ENCODE results near the gene METTL26. TPM values are rescaled to one million over a fixed set of nuclear protein-coding genes. Genes with fewer than 3 reads are reported as not detected.
A peak's percentile ranks its signal among the peaks of the same experiment; 100 is the strongest.

The METTL26 gene
- polyA plus RNA-seq, 1 experiment, result 105 TPM

- TF ChIP-seq CTCF (IDR thresholded peaks at IDR 0.05; ENCODE audit: insufficient read depth, low read depth, low read length), result no peak
- H3K36me3 ChIP-seq (ENCODE audit: control insufficient read depth, insufficient read depth, low read length), result peaks cover 23% of the 10 kb centered on the region
- H3K27me3 ChIP-seq (ENCODE audit: control insufficient read depth, insufficient read depth, low read length), result no peaks in the 10 kb centered on the region
- POLR2A ChIA-PET, result no interaction called here
- DNase-seq (ENCODE audit: low read depth), result no peak
- no peak overlapping the region; the same call in 1 of the 2 replicates for H3K4me3 ChIP-seq (ENCODE audit: low read depth, low read length)
- CTCF ChIA-PET, result interaction anchor here (4.5 kb wide), 1 partner anchor 15 kb away, joined by 20 read pairs; the partner anchor contains the start of gene RHOT2
These were observed 46.6 kb upstream of the METTL26 start for GRCh38 chr16:682493-683395.

GRCh38 chr16:681746-682427 lies 45.8 kb upstream of the METTL26 start:
- Histone ChIP-seq H3K4me3 (ENCODE audit: low read depth, low read length) (no peak overlapping the region), H3K36me3 (ENCODE audit: control insufficient read depth, insufficient read depth, low read length) (peaks cover 23% of the 10 kb centered on the region), H3K27me3 (ENCODE audit: control insufficient read depth, insufficient read depth, low read length) (no peaks in the 10 kb centered on the region)
- POLR2A ChIA-PET, result no interaction called here
- DNase-seq (ENCODE audit: low read depth), result no peak
- TF ChIP-seq CTCF (IDR thresholded peaks at IDR 0.05; ENCODE audit: insufficient read depth, low read depth, low read length), result no peak
- CTCF ChIA-PET, result interaction anchor here (1.4 to 4.5 kb wide), 2 partner anchors 14 to 38 kb away, joined by 4 to 20 read pairs; partner anchors contain the start of gene RHOT2

DNA sequence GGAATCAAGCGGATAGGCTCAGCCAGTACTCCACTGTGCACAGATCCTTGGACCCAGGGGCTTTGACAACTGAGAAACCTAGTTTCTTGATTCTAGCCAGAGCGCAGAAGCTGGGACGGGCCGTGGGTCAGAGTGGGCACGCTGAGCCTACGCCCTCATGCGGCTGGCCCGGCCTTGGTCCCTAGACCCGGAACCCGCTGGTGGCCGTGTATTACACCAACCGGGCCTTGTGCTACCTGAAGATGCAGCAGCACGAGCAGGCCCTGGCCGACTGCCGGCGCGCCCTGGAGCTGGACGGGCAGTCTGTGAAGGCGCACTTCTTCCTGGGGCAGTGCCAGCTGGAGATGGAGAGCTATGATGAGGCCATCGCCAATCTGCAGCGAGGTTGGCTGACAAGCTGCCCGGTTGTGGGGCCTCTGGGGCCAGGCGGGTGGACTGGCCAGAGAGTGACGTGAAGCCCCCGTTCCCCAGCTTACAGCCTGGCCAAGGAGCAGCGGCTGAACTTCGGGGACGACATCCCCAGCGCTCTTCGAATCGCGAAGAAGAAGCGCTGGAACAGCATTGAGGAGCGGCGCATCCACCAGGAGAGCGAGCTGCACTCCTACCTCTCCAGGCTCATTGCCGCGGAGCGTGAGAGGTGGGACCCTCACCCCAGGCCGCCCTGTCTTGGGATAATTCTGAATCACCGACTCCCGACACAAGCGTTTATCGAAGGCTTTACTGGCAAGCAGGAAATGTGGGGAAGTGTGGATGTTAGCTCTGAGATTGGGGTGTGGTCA lies 45.1 kb upstream of the METTL26 start:
- peak; percentile 21; the same call in 1 of the 2 replicates for TF ChIP-seq CTCF (IDR thresholded peaks at IDR 0.05; ENCODE audit: insufficient read depth, low read depth, low read length)
- CTCF ChIA-PET, result interaction anchor here (1.3 to 4.5 kb wide), 3 partner anchors 14 to 39 kb away, joined by 4 to 20 read pairs (median 7); partner anchors contain the start of gene RHOT2
- H3K27me3 ChIP-seq (ENCODE audit: control insufficient read depth, insufficient read depth, low read length), result no peaks in the 10 kb centered on the region
- POLR2A ChIA-PET, result no interaction called here
- no peak for DNase-seq (ENCODE audit: low read depth)
- peak overlapping the region; percentile 69 for H3K4me3 ChIP-seq (ENCODE audit: low read depth, low read length)
- H3K36me3 ChIP-seq (ENCODE audit: control insufficient read depth, insufficient read depth, low read length), result peaks cover 21% of the 10 kb centered on the region

- TF ChIP-seq CTCF (IDR thresholded peaks at IDR 0.05; ENCODE audit: insufficient read depth, low read depth, low read length), result no peak
- no peak for DNase-seq (ENCODE audit: low read depth)
- ChIA-PET CTCF (interaction anchor here (1.3 to 4.5 kb wide), 4 partner anchors 13 to 60 kb away, joined by 3 to 20 read pairs (median 6); partner anchors contain the start of genes CIAO3 and RHOT2), POLR2A (no interaction called here)
- Histone ChIP-seq H3K4me3 (ENCODE audit: low read depth, low read length) (peak overlapping the region; percentile 69), H3K36me3 (ENCODE audit: control insufficient read depth, insufficient read depth, low read length) (peaks cover 21% of the 10 kb centered on the region), H3K27me3 (ENCODE audit: control insufficient read depth, insufficient read depth, low read length) (no peaks in the 10 kb centered on the region)
These were observed 44.5 kb upstream of the METTL26 start for GRCh38 chr16:680625-680945.

Measured in BJ (cell line).